Stimulated activated CD8-positive, alpha-beta memory T cell treated with anti-CD3 and anti-CD28 coated beads, Interleukin-15, amount 100 ng/mL, for 1 hour (primary cell): ENCODE data around the gene SPOCK1.
"Not testable (repeated sequence)": the region's sequence is repeated elsewhere in the genome, so short reads cannot be mapped to it uniquely, and the experiment has no call there.

Experiments
- DNase-seq: peaks from one replicate; pipeline ENCODE4 v3.0.0-alpha.2; 2020; ENCODE audit warnings: low read depth

The SPOCK1 gene

DNA sequence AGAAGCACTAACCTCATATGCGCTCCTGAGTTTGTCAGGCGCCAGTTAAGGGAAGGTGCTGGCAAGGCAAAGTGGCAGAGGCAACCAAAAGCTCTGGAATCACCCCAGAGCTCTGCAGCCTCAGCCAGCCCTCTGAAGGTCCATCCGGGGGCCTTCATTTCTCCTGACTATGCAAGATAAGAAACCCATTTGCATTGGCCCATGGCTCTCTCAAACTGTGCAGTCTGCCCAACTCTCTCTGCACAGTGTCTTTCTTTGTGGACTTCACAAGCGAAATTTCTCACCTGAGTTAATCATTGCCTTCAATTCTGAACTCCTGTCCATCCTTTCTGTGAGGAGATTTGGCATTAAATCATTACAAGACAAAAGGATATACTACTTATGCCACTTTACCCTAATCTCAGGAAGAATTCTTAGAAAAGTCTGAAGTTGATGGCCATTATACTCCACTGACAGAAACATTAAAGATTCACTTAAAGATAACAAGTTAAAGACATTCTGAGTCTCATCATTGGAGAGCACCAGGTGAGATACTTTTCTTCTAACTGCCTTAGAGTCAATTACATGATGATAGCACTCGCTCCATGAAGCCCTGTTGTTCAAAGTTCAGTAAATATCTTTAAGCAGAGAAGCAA, 235.6 kb downstream of the SPOCK1 start:
- no peak for DNase-seq

DNA sequence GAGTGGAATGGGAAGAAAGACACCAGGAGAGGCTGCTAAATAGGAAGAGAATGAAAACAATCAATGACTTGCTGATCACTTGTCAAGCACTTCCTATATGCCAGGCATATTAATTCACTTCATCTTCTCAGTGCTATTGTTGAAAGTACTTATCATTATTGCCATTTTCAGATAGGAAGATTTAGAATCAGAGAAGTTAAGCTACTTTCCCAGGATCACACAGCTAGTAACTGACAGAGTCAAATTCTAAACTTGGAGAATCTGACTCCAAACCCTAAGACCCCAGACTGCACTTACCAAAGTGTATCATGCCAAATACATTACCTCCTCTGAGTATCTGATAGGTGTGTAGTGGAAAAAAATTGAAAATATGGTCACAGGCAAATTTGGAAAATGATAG, 236.3 kb downstream of the SPOCK1 start:
- DNase-seq: no peak

DNA sequence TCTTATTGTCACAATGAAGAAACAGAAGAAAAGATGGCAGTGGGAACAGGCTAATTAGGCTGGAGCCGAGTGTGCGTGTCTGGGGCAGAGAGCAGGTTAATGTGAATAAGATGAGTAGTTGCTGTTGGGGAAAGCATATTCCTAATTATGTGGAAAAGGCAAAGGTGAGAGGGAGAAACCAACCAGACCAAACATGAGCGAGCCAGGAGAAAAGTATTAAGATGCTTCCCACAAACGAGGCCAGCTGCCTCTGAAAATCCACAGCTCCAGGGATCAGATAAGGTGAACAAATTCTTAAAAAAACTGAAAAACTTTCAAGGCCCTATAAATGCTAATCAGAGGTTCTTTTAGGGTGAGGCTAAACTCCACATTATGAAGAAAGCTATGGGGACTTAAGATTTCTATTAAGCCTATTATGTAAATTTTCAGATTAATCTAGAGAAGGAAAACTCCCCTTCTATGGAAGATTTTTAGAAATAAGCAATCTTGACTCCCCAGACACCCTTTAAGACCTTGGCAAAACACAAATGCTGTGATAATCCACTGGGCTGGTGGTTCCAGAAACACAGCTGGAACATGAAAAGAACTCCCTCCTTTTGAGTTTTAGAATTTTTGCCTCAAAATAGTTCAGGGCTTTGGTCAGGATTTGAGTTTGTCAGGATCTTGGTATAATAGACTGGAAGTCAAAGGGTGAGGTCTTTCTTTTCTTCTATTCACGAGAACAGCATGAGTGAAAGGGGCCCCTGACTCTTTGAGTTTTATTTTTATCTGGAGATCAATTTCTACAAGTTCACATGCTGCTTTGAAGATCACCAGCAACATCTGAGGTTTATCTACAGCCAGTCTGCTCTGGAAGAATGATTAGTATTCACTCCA, 238.1 kb downstream of the SPOCK1 start:
- DNase-seq: no peak

DNA sequence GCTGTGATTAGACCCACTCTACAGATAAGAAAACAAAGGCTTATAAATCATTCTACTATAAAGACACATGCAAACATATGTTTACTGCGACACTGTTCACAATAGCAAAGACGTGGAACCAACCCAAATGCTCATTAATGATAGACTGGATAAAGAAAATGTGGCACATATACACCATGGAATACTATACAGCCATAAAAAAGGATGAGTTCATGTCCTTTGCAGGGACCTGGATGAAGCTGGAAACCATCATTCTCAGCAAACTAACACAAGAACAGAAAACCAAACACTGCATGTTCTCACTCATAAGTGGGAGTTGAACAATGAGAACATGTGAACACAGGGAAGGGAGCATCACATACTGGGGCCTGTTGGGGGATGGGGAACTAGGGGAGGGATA, 240.0 kb downstream of the SPOCK1 start:
- not testable (repeated sequence) for DNase-seq

DNA sequence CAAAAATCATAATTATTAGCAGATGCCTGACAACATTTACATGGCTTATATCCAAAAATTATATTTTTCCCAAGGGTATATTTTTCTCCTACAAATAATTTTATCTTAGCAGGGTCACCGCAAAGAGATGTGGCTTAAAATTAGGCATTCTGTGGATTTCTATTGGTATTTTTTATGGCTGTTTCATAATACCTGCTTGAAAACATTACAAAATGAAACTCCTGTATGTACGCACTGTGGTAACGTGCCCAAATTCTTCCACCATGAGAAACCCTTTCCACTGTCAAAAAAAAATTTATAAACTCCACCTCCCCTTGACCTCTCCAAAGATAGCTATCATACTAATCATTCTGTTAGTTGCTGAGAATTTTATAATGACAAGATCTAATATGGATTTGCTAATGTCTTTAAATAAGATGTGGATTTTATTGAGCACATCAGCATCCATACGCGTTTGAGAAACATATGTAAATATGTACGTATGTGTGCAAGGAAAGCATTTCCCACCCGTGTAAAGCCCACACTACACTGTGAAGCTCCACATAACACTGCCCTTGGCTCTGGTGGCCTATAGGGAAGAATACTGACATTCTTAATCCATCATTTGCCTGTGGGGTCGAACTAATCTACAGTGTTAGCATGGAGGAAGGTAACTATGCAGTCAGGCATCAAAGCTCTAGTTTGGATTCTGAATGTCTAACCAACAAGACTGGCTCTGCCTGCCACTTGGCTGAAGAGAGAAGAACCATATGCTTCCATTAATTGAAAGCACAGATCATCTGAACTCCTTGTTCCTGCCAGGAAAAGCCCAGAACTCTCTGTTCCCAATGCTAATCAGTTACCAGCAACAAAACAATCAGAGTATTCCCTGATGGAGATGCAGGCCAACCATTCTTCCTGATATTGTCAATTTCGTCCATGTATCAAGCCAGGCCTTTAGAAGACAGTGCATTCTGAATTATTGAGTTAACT, 244.7 kb downstream of the SPOCK1 start:
- no peak for DNase-seq

DNA sequence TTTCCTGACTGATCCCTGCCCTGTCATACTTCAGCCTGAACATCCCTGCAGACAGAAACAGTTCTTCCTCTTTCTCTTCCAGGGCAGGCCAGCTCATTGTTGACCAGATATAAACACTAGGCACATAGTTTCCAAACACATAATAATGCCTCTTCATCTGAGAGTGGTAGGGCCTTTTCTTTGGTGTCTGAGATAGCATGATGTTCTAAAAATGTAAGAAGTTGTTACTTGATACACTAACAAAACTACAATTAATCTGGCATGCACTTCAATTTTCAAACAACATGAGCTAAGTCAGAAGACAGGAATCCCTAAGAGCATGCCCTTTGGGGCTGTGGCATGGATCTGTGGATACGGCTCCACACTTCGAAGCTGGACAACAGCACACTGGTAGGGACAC, 246.6 kb downstream of the SPOCK1 start:
- DNase-seq: no peak

DNA sequence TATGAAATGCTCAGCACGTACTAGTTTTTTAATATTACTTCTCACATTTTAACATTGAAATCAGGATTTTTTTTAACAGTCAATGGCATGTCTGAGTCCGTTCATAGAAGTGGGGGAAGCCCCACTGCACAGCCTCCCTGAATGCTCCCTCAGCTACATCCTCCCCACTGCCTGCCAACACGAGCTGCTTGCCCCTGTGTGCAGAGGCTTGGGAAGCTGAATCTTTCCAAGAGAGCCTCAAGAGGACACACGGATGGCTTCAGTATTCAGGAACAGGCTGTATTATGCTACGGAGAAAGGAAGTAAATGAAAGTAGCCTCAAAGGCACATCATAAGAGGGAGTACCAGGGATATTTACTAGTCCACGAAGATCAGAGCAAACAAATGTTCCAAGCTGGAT, 248.7 kb downstream of the SPOCK1 start:
- DNase-seq: no peak

DNA sequence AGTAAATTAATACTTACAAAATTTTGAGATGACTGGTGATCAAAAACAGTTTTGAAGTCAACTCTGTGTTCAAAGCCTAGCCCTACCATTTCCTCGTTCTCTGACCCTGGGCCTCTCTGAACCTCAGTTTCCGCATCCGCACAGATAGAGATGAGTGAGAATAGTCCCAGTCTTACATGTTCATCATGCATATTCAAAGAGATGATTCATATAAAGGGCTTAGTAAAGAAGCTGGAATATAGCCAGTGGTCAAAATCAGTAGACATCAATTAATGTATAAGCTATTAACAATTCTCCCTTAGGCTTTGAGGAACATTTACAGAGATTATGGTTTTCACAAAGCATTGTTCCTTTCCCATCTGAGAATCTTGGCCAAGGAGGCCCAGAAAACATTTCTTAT, 250.6 kb downstream of the SPOCK1 start:
- DNase-seq: no peak

DNA sequence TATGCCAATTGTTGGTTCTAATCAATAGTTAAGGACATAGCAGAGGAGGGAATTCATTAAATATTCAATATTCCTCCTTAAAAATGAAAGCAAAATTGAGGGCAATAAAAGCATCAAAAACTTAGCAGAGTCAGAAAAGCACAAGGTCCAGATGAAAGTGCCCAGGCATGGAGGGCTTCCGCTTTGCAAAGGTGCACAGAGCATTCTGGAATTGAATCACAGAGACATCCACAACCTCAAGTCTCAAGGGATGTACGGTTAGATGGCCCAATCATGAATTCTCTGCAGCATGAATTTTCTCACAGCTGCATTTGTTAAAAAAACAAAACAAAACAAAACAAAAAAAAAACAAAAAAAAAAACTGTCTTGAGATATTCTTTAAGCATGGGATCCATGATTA, 253.7 kb downstream of the SPOCK1 start:
- DNase-seq: no peak

DNA sequence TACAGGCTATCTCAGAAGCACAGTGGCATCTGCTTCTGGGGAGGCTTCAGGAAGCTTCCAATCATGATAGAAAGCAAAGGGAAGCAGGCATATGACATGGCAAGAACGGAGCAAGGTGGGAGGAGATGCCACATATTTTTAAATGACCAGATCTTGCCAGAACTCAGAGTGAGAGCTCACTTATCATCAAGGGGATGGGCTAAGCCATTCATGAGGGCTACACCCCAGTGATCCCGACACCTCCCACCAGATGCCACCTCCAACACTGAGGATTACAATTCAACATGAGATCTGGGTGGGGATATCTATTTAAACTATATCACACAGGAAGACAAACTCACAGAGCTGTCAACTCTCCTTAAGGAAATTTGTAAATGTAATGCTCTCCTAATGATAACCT, 258.8 kb downstream of the SPOCK1 start:
- DNase-seq: no peak

DNA sequence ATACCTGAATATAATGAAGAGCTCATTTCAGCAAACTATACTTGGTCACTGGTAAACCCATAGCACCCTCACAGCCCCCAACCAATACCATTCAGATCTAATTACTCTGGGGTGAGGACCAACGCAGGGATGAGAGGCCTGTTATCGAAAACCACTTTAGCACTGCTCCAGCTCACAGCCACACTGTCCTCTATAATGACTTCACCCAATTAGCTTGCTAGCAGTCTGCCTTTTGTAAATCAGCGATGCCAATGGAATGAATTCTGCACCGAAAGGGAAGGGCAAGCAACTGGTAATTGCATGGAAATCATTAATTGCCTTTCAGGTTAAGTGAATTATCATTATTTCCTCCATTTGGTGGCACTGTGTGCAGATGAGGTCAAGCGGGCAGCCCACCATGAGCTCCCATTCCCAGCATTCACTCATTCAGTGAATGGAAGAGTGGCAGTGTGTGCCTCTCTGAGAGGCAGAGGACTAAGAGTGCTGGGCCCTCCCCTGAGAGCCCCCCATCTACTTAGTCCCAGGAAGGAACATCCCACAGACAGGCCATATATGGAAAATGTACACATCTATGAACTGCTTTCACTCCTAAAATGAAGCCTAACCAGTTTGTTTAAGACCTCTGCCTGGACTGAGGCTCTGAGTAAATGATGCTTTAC, 262.1 kb downstream of the SPOCK1 start:
- no peak for DNase-seq

DNA sequence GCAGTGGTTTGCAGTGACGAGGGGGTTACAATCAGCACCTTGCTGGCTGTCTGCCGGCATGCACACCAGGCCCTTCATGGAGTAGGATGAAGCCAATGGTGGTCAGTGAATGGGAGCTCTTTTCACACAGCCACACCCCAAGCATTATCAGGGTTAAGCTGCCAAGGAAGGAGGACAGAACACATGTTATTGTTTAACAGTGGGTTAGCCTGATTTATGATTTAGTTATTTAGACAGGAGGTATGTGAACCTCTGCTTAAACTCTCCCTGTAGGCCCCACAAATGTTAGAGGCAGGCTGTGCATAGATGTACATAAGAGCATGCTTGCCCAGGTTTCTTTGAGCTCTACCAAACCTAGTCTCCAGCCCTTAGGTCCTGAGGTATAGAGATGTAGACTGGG, 262.9 kb downstream of the SPOCK1 start:
- no peak for DNase-seq

DNA sequence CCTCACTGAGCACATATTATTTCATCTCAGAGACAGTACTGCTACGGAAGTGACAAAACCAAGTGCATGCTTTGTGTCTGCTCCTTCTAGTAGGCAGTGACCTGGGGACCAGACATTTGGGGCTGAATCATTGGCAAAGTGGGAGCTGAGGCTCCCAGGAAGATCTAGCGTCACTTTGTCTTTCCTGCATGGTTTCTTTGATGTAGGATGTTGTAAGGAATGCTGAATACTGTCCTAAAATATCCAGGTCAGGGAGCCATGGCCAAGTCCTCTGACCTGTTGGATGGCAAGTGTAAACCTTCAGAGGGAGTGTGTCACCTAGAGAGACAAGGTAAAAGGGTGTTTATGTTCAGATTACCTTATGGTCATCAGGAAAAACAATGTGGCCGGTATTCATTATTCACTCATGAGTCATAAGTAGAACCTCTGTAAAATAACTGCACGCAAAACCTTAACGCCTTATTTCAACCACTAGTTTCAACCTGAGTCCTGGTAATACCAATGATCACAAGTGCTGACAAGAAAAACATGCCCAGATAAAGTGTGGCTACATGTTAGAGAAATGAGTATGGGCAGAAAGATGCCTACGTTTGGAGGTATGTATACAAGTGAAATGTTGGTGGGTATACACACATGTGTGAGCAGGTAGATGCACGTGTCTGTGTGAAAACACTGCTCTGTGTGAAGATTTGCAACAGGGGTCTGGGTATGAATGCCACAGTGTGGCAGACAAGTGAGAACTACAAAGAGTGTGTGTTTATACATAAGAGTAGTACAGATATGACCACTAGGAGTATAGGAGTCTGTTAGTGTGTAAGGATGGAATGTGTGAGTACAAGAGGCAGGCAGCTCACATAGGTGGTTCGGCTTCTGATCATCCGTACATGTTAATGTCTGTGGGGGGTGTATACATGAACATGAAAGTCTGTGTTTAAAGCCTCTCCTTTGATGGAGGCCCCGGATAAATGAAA, 263.9 kb downstream of the SPOCK1 start:
- no peak for DNase-seq

DNA sequence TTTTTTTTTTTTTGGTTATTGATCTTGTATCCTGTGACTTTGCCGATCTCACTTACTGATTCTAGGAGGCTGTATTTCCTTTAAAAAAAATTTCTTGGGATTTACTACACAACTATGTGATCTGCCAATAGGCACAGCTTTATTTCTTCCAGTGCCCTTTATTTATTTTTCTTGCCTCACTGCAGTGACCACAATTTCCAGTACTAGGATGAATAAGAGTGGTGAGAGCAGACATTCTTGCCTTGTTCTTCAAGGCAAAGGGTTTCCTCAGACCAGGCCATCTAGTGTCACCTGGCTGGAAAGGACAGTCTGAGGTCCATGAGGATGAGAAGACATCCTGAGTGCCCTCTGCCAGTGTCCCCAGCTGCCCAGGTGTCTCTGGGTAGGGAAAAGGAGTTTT, 265.4 kb downstream of the SPOCK1 start:
- DNase-seq: no peak

DNA sequence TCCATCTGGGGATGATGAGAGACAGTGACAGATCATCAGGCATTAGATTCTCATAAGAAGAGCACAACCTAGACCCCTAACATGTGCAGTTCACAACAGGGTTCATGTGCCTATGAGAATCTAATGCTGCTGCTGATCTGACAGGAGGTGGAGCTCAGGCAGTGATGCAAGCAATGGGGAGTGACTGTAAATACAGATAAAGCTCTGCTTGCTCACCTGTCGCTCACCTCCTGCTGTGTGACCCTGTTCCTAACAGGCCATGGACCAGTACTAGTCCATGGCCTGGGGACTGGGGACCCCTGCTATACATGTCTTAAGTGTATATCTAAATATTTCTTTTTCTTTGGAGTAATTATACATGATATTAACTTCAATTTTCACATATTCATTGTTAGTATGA, 265.8 kb downstream of the SPOCK1 start:
- DNase-seq: not testable (repeated sequence)

DNA sequence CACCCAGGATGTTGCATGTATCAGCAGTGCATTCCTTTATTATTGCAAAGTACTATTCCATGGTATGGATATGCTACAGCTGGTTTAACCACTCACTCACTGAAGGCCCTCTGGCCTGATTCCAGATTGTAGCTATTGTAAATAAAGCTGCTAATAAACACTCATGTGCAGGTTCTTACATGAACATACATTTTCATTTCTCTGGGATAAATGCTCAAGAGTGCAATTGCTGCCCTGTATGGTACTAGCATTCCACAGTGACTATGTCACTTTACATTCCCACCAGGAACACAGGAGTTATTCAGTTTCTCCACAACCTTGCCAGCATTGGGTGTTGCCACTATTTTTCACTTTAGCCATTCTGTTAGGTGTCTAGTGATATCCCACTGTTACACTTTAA, 267.6 kb downstream of the SPOCK1 start:
- no peak for DNase-seq

DNA sequence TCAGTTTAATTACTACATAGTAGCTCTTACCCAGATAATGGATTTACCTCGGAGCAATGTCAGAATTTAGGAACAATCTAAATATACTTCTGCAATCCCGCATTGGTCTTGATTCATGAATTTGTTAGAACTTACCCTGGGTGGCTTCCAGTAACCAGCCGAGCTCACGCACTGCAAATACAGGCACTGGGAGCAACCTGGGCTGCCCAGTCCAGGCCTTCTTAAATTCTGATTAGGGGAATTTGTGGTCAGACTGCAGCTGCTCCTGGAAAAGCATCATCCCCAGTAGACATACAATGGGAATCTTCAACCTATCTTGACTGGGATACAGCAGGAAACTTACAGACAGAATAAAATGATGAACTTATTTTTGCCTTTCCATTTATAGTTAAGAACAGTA, 270.3 kb downstream of the SPOCK1 start:
- DNase-seq: no peak

DNA sequence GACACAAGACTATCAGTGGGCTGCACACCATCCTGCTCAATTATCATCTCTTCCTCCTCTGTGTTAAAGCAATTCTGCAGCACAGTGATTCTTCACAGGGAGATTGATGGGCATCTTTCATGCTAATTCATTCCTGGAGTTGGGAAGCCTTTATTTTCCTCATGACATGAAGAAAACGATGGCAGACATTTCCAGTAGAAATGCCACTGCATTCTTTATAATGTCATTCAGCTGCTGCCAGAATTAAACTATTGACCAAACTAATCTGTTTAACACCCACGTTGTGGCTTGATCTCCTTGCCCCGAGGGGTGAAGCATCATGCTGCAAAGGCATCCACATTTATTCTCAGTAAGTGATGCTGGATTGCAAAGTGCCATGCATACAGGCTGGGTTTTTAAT, 273.0 kb downstream of the SPOCK1 start:
- no peak for DNase-seq

DNA sequence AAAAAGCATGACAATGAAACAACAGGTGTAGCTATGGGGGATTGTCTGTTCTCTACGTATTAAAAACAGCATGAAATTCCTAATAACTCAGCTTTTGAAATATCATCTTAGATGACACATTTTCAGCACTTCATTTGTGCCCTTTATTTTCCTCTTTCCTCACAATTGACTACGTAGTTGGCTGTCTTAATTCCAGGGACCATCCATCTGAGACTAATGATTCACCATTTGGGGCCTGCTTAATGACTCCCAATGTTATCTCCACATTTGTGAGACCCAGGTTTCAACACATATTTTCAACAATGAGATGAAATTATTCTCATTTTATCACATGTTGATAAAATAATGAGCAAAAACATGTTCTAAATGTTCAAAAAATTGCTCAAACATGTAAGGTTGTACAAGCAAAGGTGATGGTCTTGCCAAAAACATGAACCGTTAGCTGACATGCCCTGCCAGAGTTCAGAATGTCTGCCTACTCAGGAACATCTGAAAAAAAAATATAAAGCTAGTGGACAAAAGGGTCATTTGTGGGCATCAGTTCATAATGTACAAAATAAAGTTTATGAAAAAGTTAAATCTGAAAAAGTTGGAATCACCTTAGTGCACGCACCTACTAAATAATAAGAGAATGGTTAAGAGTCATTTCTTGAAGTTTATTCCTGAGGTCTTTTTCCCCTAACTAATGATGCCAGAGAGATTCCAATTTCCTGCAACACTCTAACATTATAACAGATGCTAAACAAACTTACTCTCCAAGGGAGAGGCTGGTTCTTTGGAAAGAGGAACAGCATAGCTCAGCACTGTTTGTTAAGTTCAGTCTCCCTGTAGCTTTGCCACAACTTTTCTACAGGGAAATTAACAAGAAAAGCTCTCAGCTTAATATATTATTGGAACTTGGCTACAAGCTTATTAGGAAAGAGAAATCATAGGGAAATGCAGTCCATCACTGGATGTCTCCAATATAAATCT, 275.5 kb downstream of the SPOCK1 start:
- DNase-seq: no peak

DNA sequence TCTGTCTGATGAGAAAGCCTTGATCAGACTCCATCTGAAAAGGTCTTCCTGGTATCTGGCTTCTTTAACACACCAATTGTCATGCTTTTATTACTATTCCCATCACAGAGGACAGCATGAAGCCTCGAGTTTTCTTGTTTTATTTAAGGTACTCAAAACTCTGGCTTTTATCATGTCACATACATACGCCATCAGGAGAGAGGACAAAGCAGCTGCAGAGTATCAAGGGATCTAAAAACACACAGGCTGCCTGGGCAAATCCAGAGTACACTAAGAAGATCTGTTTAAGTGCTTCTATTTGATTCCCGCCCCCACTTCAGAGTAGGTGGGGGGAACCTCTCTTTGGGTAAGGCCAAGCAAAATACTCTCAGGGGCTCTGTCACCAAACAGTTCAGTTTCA, 277.2 kb downstream of the SPOCK1 start:
- DNase-seq: no peak
